H9 (cell line): Measurements from ENCODE around the gene CACNA1I. TPM values are rescaled to one million over a fixed set of nuclear protein-coding genes. Genes with fewer than 3 reads are reported as not detected.

Experiments
- DNase-seq: peaks from one replicate; pipeline ENCODE4 v3.0.0-alpha.2; 2017
- H2AFZ ChIP-seq: one replicate; pipeline ENCODE4 v1.6.1; 2013; ENCODE audit warnings: mild to moderate bottlenecking, low read length, control low read depth, moderate library complexity
- H2AK5ac ChIP-seq: 2 replicates; pipeline ENCODE4 v1.6.1; 2013; ENCODE audit warnings: low read length, control low read depth, mixed read lengths; ENCODE audit not compliant: insufficient read length
- H2BK120ac ChIP-seq: one replicate; pipeline ENCODE4 v1.6.1; 2013; ENCODE audit warnings: low read depth, mild to moderate bottlenecking, low read length, control low read depth, inconsistent platforms; ENCODE audit not compliant: poor library complexity, severe bottlenecking
- H2BK12ac ChIP-seq: 2 replicates; pipeline ENCODE4 v1.6.1; 2013; ENCODE audit warnings: low read length, control low read depth, mixed read lengths, low read depth; ENCODE audit not compliant: insufficient read length
- H2BK15ac ChIP-seq: 2 replicates; pipeline ENCODE4 v1.6.1; 2013; ENCODE audit warnings: low read depth, low read length, control low read depth
- H2BK20ac ChIP-seq: one replicate; pipeline ENCODE4 v1.6.1; 2013; ENCODE audit warnings: low read depth, mild to moderate bottlenecking, low read length, control low read depth, inconsistent platforms; ENCODE audit not compliant: poor library complexity, severe bottlenecking
- H2BK5ac ChIP-seq: 2 replicates; pipeline ENCODE4 v1.6.1; 2013; ENCODE audit warnings: low read length, control low read depth, mixed read lengths; ENCODE audit not compliant: insufficient read length
- H3K14ac ChIP-seq: 2 replicates; pipeline ENCODE4 v1.6.1; 2013; ENCODE audit warnings: low read length, control low read depth; ENCODE audit not compliant: insufficient read depth
- H3K18ac ChIP-seq: 2 replicates; pipeline ENCODE4 v1.6.1; 2013; ENCODE audit warnings: low read depth, mild to moderate bottlenecking, mixed read lengths, low read length, control low read depth; ENCODE audit not compliant: insufficient read length
- H3K23ac ChIP-seq: 2 replicates; pipeline ENCODE4 v1.6.1; 2013; ENCODE audit warnings: low read length, control low read depth, mixed read lengths, low read depth; ENCODE audit not compliant: insufficient read length
- H3K23me2 ChIP-seq: 2 replicates; pipeline ENCODE4 v1.6.1; 2013; ENCODE audit warnings: low read depth, mild to moderate bottlenecking, mixed read lengths, low read length, control low read depth; ENCODE audit not compliant: insufficient read length, poor library complexity, severe bottlenecking
- H3K27ac ChIP-seq: 2 replicates; pipeline ENCODE4 v1.5.1; 2013; ENCODE audit warnings: low read length, control low read depth, mixed read lengths, low read depth; ENCODE audit not compliant: insufficient read length
- H3K27me3 ChIP-seq: 2 replicates; pipeline ENCODE4 v1.6.1; 2013; ENCODE audit warnings: low read length, control low read depth, inconsistent platforms; ENCODE audit not compliant: insufficient read depth
- H3K4ac ChIP-seq: 2 replicates; pipeline ENCODE4 v1.6.1; 2013; ENCODE audit warnings: low read depth, mild to moderate bottlenecking, control low read depth, inconsistent platforms, low read length, moderate library complexity
- H3K4me1 ChIP-seq: 2 replicates; pipeline ENCODE4 v1.6.1; 2013; ENCODE audit warnings: low read length, control low read depth, inconsistent platforms; ENCODE audit not compliant: insufficient read depth
- H3K4me2 ChIP-seq: 2 replicates; pipeline ENCODE4 v1.6.1; 2013; ENCODE audit warnings: low read length, control low read depth, mixed read lengths; ENCODE audit not compliant: insufficient read length, insufficient read depth
- H3K56ac ChIP-seq: 2 replicates; pipeline ENCODE4 v1.6.1; 2013; ENCODE audit warnings: low read depth, mild to moderate bottlenecking, mixed read lengths, low read length, control low read depth; ENCODE audit not compliant: insufficient read length
- H3K79me1 ChIP-seq: 2 replicates; pipeline ENCODE4 v1.6.1; 2013; ENCODE audit warnings: low read depth, mild to moderate bottlenecking, moderate library complexity, low read length, control low read depth, inconsistent platforms; ENCODE audit not compliant: insufficient read depth, poor library complexity, severe bottlenecking
- H3K79me2 ChIP-seq: 2 replicates; pipeline ENCODE4 v1.6.1; 2013; ENCODE audit warnings: low read length, control low read depth, inconsistent platforms; ENCODE audit not compliant: insufficient read depth
- H3K9ac ChIP-seq: 2 replicates; pipeline ENCODE4 v1.6.1; 2013; ENCODE audit warnings: low read length, control low read depth, mixed read lengths; ENCODE audit not compliant: insufficient read length; ENCODE audit errors: extremely low read depth
- H3K9me3 ChIP-seq: one replicate; pipeline ENCODE4 v1.6.1; 2013; ENCODE audit warnings: low read depth, low read length, inconsistent platforms; ENCODE audit not compliant: control insufficient read depth
- H3T11ph ChIP-seq: one replicate; pipeline ENCODE4 v1.6.1; 2013; ENCODE audit warnings: mild to moderate bottlenecking, low read length, control low read depth, inconsistent platforms
- H4K20me1 ChIP-seq: one replicate; pipeline ENCODE4 v1.6.1; 2013; ENCODE audit not compliant: control insufficient read depth, insufficient read length, insufficient read depth
- H4K5ac ChIP-seq: 2 replicates; pipeline ENCODE4 v1.6.1; 2013; ENCODE audit warnings: low read depth, mild to moderate bottlenecking, mixed read lengths, low read length, control low read depth; ENCODE audit not compliant: insufficient read length
- H4K8ac ChIP-seq: replicated peaks from 2 replicates; pipeline ENCODE4 v1.6.1; 2013; ENCODE audit warnings: low read length, control low read depth, mixed read lengths, low read depth; ENCODE audit not compliant: insufficient read length
- H4K91ac ChIP-seq: 2 replicates; pipeline ENCODE4 v1.6.1; 2013; ENCODE audit warnings: low read depth, mild to moderate bottlenecking, moderate library complexity, mixed read lengths, low read length, control low read depth; ENCODE audit not compliant: insufficient read length
- H3K27ac Mint-ChIP-seq, 3 experiments: 2 replicates in 2 of 3; 3 replicates in 1 of 3; pipeline ENCODE4 v1.8.0; 2020 to 2021; ENCODE audit warnings: mixed read lengths in 3 of 3, mild to moderate bottlenecking in 1 of 3, moderate library complexity in 1 of 3
- H3K27me3 Mint-ChIP-seq: 2 replicates; pipeline ENCODE4 v1.8.0; 2021; ENCODE audit warnings: low read depth, mild to moderate bottlenecking, moderate library complexity, mixed read lengths
- H3K36me3 Mint-ChIP-seq, 3 experiments: 2 replicates in 2 of 3; 3 replicates in 1 of 3; pipeline ENCODE4 v1.8.0; 2020 to 2021; ENCODE audit warnings: low read depth in 3 of 3, mixed read lengths in 3 of 3; ENCODE audit not compliant: insufficient read depth in 1 of 3
- H3K4me1 Mint-ChIP-seq, 2 experiments: 2 replicates each; pipeline ENCODE4 v1.8.0; 2020; ENCODE audit warnings: mixed read lengths in 2 of 2
- H3K4me3 Mint-ChIP-seq, 2 experiments: 2 replicates in 1 of 2; 3 replicates in 1 of 2; pipeline ENCODE4 v1.8.0; 2020 to 2021; ENCODE audit warnings: mild to moderate bottlenecking in 2 of 2, mixed read lengths in 2 of 2, moderate library complexity in 1 of 2
- H3K9me3 Mint-ChIP-seq, 2 experiments: 2 replicates in 1 of 2; 3 replicates in 1 of 2; pipeline ENCODE4 v1.8.0; 2020; ENCODE audit warnings: mild to moderate bottlenecking in 2 of 2, mixed read lengths in 2 of 2, moderate library complexity in 1 of 2
- WGBS: extraction: QIAGEN DNeasy Blood & Tissue Kit; methylation state at CpG from one replicate; pipeline ENCODE4 v1.1.7; 2013; ENCODE audit warnings: missing lambda C conversion rate, low lambda C conversion rate, mixed read lengths; ENCODE audit not compliant: insufficient read length; ENCODE audit errors: extremely low coverage; 5-methylcytosine and 5-hydroxymethylcytosine counted together
- total RNA-seq: library from RNA; stranded (reverse); gene quantifications from 2 replicates; pipeline ENCODE4 v1.2.1, GENCODE V29; 2021
- TF ChIP-seq, protein P1 (sequence below): fragments of 200-600 bp; sonication (generic); conservative IDR thresholded peaks from 3 replicates; pipeline ENCODE4 v1.8.0; 2021; ENCODE audit warnings: antibody characterized with exemption, mild to moderate bottlenecking

CACNA1I gene
- total RNA-seq, 1 experiment from 2014 or later, result 0.50 TPM

DNA sequence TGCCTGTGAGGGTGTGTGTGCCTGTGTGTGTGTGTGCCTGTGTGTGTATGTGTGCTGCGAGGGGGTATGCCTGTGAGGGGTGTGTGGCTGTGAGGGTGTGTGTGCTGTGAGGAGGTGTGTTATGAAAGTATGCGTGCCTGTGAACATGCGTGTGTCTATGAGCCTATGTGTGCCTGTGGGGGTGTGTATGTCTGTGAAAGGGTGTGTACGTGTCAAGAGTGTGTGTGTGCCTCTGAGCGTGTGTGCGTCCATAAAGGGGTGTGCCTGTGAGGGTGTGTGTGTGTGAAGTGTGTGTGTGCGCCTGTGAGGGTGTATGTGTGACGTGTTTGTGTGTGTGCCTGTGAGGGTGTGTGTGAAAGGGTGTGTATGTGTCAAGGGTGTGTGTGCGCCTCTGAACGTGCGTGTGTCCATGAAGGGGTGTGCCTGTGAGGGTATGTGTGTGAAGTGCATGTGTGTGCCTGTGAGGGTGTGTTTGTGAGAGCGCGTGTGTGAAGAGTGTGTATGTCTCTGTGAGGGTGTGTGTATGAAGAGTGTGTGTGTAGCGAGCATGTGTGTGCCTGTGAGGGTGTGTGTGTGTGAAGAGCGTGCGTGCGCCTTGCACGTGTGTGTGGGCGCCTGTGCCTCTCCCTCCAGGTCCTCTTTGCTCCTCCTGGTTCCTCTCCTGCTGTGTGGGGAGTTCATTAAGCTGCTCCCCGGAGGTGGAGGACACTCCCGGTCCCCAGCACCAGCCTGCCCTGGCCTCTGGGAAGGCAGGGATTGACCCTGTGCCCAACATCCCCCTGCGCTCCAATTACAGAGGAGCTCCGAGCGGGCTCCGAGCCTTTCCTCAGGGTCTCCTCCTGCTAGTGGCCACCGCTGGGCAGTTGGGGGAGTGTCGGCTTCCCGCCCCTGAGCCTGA is 53.3 kb downstream of the CACNA1I start:
- no peak overlapping the region for H2BK12ac ChIP-seq
- no peak overlapping the region for H3K27ac Mint-ChIP-seq

More for the DNA sequence above, 53.3 kb downstream of the CACNA1I start:
- no peak overlapping the region for H4K5ac ChIP-seq
- no peak overlapping the region for H2AFZ ChIP-seq
- H3K4me1 ChIP-seq, result 0 out of 2 replicates have a peak, but pooled peaks cover 5% of the 10 kb centered on the region
- H4K8ac ChIP-seq, result peak overlapping the region; percentile 3
- peaks cover 19 to 23% of the 10 kb centered on the region in 2 experiments for H3K4me1 Mint-ChIP-seq
- no peak overlapping the region for H3K23ac ChIP-seq
- H2BK5ac ChIP-seq, result no peak overlapping the region
- no peak overlapping the region for H2BK120ac ChIP-seq
- H3K79me1 ChIP-seq, result no peaks in the 10 kb centered on the region
- H3K4me3 Mint-ChIP-seq, result no peak overlapping the region
- H3K23me2 ChIP-seq, result no peaks in the 10 kb centered on the region
- H2BK15ac ChIP-seq, result no peak overlapping the region
- peaks cover 15% of the 10 kb centered on the region for H3K27me3 Mint-ChIP-seq
- no peak overlapping the region for H3K14ac ChIP-seq
- DNase-seq, result peak; percentile 59
- no peaks in the 10 kb centered on the region; the same call in 1 of the 2 replicates for H3K27me3 ChIP-seq
- H3K56ac ChIP-seq, result no peak overlapping the region
- no peak overlapping the region for H2BK20ac ChIP-seq
- no peak overlapping the region for H3K9ac ChIP-seq
- no peak overlapping the region for H3K18ac ChIP-seq
- no peak overlapping the region for H2AK5ac ChIP-seq
- no peaks in the 10 kb centered on the region for H3K9me3 Mint-ChIP-seq
- no peak overlapping the region for H3K4ac ChIP-seq
- TF ChIP-seq, protein P1, sequence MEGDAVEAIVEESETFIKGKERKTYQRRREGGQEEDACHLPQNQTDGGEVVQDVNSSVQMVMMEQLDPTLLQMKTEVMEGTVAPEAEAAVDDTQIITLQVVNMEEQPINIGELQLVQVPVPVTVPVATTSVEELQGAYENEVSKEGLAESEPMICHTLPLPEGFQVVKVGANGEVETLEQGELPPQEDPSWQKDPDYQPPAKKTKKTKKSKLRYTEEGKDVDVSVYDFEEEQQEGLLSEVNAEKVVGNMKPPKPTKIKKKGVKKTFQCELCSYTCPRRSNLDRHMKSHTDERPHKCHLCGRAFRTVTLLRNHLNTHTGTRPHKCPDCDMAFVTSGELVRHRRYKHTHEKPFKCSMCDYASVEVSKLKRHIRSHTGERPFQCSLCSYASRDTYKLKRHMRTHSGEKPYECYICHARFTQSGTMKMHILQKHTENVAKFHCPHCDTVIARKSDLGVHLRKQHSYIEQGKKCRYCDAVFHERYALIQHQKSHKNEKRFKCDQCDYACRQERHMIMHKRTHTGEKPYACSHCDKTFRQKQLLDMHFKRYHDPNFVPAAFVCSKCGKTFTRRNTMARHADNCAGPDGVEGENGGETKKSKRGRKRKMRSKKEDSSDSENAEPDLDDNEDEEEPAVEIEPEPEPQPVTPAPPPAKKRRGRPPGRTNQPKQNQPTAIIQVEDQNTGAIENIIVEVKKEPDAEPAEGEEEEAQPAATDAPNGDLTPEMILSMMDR, result no peak
- H3K9me3 ChIP-seq, result no peaks in the 10 kb centered on the region
- H3K27ac ChIP-seq, result no peak overlapping the region
- H4K91ac ChIP-seq, result no peak overlapping the region
- no peaks in the 10 kb centered on the region for H4K20me1 ChIP-seq
- WGBS, result 100% methylated on average over 2 of the region's 28 CpGs
- no peak overlapping the region for H3T11ph ChIP-seq
- H3K4me2 ChIP-seq, result no peak overlapping the region
- no peaks in the 10 kb centered on the region for H3K79me2 ChIP-seq
- H3K36me3 Mint-ChIP-seq, result no peaks in the 10 kb centered on the region
